NCI-H2107 treated with DMSO at 0.1 percent for 48 hours (cell line): Measurements from ENCODE around the gene FNDC3B.

Source experiments
- DNase-seq: peaks from one replicate; lab custom pipeline; 2025; ENCODE audit not compliant: unreplicated experiment; lab: John Stamatoyannopoulos, UW

Gene FNDC3B

DNA sequence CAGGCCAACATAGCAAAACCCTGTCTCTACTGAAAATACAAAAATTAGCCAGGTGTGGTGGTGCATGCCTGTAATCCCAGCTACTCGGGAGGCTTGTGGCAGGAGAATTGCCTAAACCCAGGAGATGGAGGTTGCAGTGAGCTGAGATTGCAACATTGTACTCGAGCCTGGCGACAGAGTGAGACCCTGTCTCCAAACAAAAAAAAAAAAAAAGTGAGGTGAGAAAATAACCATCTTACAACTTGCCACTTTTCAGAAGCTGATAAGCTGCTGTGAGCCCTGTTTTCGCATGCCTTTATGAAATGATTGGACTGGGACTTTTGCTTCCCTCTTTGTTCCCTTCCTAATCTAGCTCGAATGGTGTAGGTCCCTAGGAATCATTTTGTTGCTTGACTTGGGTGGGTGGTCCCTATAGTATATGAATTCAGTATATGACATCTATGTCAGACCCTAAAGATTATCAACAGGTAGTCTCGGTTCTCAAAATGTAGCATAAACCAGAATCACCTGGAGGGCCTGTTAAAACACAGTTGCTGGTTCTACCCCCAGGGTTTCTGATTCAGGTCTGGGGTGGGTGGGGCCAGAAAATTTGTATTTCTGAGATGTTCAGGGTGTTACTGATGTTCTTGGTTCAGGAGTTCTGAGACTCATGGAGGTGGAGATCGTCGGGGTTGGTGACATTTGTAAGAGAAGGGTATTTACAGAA, 107.9 kb downstream of the FNDC3B start:
- no peak for DNase-seq

DNA sequence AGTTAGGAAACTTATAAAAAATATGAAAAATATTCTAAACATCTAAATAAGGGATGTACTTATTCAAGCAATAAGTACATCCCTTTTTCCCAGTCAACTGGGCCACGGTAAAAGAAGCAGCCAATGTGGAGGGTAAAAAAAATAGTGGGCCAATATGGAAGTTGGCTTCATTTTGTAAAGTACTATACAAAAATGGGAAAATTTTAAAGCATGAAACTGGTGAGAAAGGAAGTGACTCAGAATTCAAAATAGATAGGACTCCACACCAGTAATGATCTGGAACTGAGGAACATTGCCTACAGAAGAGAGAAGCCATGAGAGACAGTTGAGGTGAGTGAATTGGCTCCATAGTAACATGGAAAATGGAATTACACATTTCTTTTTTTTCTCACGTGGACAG, 108.9 kb downstream of the FNDC3B start:
- no peak for DNase-seq

DNA sequence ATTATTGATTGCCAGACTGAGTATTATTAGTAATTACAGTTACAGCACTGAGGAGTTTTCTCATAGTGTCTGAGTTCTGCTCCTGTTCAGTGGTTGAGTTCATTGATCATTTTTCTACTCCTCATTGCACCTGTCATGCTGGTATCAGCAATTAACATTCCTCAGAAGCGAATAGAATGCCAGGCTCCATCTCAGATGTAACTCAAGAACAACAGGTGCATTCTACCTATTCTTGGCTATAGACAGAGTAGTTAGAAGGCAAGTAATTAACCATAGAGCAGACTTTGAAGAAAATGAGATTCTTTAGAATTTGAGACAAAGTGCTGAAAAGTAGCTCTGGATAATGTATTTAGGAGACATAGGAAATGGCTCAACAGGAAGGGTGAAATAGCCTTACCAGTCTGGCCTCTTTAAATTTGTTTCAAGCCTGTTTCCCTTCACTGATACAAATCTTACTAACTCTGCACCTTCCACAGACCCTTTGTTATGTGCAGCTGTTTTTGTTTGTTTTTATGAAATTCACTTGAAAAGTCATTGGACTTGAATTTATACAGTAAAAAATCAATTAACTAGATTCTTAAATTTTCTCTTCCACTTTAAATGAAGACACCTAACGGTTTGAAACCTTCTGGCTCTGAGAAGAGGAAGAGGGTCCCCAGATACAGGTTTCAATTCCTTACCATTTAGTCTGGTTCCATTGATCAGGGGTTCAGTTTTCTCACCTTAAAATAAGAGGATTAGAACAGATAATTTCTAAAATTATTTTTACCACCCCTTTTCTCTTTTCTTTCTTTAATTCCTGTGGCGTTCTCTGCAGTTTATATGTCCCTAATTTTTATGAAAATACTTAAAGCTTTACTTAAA, 109.6 kb downstream of the FNDC3B start:
- peak; percentile 78 for DNase-seq

DNA sequence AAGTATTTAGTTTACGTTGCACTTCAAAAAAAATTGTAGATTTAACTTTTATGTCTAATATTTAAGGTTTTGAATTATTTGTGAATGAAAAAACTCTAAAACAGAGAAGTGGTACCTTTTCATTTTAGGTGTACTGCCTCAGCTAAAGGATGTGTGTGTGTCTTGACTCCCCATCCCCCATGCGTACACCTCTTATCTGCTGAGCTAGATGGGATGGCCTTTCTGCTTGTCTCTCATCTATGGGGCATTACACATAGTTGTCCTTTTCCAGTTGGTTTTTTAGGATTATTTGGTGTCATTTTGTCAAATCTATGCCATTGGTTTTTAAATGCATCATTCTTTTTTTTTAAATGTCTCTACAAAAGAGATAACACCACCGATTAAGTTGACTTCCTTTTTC, 110.9 kb downstream of the FNDC3B start:
- DNase-seq: no peak

DNA sequence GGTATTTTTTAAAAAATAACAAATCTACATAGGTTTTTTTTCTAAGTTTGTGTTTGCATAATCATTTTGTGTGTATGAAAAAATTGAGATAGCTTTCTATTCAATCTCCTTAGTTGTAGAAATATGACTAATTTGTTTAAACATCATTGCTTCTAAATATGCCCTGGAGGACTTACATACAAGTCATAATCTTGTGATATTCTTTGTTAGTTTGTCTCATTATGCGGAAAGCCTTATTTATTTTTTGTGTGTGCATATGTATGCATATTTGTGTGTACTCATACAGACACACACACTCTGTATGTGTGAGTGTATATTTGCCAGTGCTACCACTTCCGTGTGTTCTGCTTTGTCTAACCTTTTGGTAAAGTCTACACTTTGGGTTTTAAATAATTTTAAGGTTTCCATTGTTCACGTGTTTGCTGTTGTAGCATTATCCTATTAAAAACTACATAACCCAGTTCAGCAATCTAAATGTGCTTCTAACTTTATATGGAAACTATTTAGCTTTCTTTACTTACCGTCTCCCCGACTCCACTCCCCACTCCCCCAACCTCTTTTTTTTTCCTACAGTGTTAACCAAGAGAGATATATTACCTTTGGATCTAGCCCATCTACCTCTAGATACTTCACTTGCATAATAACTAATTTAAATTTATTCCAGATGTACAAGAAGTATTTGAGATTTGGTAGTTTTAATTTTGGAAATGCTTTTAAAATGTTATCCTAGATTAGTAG, 111.7 kb downstream of the FNDC3B start:
- no peak for DNase-seq

DNA sequence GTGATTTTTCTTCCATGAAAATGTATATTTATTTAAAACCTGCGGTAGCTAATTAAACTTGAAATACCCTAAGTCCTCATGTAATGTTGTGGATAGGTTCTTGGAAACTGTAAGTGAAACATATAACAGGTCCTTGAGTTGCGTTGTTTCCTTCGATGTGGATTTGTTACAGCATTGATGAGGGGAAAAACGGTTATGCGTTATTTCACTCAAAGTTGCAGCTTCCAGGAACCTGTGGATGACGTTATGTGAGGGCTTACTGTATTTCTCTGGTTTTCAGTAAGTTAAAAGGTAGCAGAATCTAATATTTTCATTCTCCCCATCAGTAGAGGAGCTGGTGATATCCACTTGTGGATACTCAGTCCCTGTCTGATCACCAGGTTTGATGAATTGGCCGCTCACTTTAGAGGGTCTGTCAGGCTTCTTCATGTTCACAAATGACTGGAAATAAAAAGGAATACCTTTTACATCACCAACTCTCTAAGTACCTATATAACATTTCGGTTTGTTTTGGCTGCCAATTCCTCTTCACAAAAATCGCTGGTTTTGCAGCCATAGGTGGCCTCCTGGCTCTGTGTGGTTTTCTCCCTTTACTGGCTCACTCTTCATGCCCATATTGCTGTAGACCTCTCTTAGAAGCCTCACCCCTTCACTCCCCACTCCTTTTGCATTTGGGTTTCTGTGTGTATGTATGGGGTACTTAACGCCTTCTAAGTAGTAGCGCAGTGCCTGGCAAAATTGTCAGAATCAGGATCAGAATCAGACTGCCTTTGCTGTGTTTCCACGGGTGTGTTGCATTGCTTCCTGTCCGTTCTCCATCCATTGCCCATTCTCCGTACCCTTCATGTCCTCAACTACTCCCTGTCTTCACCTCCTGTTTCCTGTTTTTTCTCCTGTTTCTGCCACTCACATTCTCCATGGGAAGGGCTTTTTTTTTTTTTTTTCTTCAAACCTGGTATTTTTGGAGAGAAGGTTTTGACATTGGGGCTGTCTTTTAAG, 112.6 kb downstream of the FNDC3B start:
- DNase-seq: no peak

DNA sequence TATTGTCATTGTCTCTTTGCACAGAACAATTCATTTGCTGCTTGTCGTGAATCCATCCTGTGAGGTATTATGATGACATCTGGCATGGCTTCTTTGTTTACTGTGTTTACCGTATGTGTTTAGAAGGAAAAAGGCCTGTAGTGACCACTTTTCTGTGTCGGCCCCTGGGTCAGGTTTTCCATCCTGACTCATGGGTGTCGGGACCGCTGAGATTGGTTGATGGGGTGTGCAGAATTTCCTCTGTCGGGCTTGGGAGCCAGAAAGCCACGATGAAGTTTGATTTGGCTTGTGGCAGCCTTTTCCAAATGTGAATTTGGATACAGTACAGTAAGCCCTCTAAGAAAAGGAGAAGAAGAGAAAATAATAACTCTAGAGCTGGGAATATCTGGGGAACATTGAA, 113.5 kb downstream of the FNDC3B start:
- no peak for DNase-seq

DNA sequence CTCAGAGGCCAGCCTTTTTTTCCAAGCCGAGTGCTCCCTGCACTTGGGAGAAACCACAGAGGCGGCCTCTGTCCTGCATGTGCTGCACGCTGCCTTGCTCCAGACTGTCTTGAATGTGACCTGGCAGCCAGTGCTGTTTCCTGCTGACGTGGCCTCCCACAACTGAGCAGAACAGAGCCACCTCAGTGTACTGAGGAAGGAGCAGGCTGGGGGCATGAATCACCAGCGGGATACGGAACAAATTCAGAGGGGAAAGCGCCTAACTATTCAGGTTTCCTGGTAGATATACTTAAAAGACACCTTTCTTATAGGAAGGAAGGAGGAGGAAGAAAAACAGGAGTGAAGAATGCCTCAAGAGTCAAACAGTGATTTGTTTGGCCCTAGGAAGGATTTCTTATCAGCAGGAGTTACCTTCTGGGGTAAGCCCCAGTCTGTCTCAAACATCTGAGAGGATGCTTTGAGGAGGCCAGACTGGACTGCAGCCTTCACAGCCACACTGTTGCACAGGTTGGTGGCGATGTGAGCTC, 114.0 kb downstream of the FNDC3B start:
- no peak for DNase-seq

DNA sequence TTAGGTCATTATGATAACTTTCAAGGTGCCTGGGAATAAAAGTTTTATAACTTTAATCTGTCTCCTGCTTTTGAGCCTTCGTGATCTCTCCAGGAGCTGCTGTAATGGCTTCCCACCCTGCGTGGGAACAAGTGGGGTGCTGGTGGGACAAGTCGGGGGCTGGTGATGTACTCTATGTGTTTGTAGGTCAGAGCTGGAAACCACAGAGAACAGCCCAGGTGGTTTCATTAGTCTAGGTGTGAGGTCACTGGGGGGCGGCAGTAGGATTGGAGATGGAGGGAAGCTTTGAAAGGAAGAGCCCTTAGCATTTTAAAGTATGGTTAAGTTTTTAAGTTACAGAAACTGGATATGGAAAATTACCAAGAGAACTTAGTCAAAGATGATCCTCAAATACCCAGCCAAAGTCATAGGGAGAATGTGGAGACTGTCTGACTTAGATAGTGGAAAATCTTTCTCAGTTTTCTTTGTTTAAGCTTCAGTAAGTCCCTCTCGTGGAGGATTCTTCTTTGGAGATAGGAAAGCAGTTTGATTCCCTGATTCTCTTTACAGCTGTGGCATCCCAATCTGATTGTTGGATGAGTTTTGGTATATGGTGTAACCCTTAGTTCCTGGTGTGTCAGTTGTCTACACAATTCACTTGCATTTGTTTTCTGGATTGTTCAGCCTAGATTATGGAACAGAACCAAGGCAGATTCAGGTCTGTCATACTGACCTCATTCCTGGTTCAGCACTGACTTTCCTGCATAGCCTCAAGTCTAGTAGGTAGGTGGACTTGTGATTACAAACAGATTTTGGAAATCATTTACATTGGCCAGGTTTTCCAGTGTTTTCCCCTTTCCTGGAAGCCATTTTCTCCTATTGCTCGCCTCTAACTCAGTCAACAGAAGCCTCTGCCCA, 115.6 kb downstream of the FNDC3B start:
- no peak for DNase-seq

DNA sequence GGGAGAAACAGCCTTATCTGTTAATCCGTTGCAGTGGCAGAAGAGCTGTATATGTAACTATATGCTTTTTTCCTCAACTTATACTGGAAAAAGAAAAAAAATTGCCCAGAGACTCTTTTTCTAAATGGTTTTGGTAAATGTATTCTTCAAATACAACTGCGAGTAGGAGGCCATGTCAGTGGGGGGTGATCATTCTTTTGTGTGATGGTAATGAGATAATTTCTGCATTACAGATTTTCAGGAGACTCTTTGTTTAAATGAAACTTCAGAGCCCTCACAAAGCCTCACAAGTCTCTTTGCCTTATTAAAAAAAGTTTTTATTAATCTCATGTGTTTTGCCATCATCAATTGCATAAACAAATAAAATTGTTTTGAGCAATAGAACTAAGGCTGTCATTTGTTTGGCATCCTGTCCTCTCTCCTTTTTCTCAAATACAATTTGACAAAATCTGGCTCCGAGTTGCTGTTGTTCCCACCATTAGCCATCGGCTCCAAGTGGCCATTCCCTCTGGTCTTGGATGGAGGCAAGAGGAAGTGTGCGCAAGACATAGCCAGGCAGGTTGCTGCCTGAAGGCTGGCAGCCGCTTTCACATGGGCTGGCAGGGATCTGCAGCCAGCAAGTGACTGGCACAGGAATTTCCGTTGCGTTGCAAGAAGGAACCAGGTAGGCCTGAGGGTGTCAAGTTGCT, 116.7 kb downstream of the FNDC3B start:
- DNase-seq: peak; percentile 39

DNA sequence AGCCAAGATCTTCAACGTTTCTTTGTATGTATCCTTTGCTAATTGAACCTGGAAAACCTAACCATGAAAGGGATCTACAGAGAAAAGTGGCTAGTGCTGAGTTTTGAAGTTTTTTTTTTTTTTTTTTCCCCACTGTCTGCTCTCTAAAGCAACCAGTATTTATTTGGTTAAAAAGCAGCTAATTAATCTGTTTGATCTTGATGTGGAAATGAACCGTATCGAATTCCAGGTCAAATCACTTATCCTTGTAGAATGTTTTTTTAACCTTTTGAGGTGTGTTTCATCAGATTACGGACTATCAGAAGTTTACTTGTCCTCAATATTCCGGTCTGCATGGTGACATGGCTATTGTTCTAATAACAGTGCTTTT, 117.2 kb downstream of the FNDC3B start:
- DNase-seq: no peak

DNA sequence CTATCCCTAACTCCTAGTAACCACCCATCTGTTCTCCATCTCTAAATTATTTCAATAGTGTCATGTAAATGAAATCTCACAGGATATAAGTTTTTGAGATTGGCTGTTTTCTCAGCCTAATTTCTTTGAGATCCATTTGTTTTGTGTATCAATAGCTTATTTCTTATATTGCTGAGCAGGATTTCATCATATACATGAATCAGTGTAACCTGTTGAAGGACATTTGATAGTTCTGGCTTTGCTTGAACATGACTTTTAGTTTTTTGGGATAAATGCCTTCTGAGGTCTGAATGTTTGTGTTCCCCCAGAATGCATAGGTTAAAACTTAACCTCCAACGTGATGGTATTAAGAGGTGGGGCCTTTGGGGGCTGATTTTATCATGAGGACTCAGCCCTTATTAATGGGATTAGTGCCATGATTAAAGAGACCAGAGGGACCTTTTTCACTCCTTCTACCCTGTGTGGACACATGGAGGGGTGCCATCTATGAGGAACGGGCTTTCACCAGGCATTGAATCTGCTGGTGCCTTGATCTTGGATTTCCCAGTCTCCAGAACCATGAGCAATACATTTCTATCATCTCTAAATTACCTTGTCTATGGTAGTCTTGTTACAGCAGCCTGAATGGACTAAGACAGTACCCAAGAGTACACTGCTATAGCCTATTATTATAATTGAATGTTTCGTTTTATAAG, 118.3 kb downstream of the FNDC3B start:
- DNase-seq: no peak

DNA sequence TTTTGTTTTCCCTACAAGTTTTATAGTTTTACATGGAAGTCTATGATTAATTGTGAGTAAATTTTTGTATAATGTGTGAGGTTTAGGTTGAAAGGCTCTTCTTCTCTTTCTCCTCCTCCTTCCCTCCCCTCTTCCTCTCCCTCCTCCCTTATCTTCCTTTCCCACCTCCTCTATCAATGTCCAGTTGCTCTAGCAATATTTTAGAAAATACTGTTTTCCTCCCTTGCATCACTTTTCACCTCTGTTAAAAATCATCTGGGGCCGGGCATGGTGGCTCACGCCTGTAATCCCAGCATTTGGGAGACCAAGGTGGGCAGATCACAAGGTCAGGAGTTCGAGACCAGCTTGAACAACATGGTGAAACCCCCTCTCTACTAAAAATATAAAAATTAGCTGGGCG, 119.4 kb downstream of the FNDC3B start:
- DNase-seq: no peak

DNA sequence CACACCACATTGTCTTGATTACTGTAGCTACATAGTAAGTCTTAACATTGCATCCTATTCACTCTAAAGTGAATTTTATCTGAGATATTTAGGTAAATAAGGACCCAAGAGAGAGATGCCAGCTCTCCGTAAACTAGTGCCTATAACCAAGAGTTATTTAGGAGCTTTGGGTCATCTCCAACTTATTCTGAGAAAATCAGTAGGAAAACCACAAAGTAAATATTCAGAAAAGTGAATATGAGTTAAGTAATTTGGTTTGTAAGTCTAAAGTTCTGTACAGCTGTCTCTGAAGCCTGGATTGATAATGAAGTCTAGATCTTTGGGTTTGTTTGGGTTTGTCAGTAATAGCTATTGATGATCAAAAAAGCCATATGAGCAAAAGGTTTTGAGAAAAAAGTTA, 120.0 kb downstream of the FNDC3B start:
- DNase-seq: no peak

DNA sequence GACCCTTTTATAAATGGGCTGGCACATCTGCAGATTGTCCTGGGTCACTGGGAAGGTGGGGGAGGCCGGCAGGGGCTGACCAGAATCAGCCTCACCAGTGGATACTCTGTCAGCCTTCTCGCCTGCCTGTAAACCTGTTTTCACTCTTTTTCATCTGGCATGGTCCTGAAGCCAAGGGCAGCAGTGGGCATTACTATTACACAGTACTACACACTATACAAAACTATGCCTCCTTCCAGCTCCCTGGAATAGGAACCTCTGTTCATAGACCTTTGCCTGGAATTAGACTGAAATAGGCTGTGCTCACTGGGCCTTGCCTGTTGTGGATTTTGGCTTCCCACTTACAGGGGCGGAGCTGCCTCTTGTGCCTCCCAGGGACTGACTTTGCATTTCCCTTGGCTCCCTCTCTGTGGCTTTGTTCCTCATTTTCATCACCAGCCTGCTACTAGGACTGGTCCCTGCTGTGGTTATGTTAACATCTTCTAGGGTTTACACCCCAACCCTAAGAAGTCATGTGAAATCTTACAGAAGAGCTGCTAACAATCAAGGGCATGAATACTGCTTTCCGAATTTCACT, 120.7 kb downstream of the FNDC3B start:
- no peak for DNase-seq

DNA sequence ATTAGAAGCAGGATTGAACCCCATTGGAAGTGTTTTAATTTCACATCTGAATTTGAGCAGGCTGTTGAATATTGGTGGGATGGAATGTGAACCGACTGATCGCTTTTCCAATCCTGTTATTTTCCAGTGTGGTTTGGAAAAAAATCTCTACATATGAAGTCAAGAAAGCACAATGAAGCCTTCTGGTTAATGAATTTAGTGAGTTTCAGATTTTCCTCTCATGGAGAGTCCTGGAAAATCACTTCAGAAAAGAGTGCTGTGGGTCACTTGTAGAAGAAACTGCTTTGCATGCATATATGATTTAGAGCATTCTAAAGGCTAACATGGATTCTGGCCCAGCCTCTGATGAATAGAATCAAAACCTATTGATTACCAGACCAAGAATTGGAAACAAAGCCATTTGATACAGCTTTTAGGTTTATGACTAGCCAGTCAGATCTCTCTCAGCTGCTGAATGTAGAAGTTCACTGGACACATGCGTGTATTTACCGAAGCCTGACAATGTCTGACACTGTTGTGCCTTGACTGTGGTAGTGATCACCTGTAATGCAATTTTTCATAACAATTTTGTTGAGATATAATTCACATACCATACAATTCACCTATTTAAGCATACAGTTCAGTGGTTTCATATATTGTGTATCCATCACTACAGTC, 121.9 kb downstream of the FNDC3B start:
- no peak for DNase-seq

DNA sequence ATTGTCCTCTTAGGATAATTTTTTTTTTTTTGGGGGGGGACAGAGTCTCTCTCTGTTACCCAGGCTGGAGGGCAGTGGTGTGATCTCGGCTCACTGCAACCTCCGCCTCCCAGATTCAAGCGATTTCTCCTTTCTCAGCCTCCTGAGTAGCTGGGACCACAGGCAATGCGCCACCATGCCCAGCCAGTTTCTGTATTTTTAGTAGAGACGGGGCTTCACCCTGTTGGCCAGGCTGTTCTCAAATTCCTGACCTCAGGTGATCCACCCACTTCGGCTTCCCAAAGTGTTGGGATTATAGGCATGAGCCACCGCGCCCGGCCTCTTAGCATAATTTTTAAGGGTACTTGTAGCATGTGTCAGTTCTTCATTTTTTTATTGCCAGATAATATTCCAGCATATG, 122.6 kb downstream of the FNDC3B start:
- no peak for DNase-seq
